ENCODE results near the gene SH3BP2. TPM values are rescaled to one million over a fixed set of nuclear protein-coding genes. Genes with fewer than 3 reads are reported as not detected.

Gene SH3BP2
- polyA plus RNA-seq, 1 donor from 2014 or later = 87.9 TPM

- no peak overlapping the region for H3K27ac ChIP-seq (ENCODE audit: low read length)
- no peaks in the 10 kb centered on the region for H3K27me3 ChIP-seq (ENCODE audit: insufficient read depth, low read depth, low read length)
These were observed 13.0 kb downstream of the SH3BP2 start for GRCh38 chr4:2805712-2806389.

More at GRCh38 chr4:2805712-2806389, 13.0 kb downstream of the SH3BP2 start:
- Histone ChIP-seq H2AFZ (ENCODE audit: low read depth, low read length) (no peak overlapping the region), H3K4me2 (ENCODE audit: low read length) (no peak overlapping the region), H3K79me2 (replicated peaks; ENCODE audit: insufficient read depth, low read length) (no peaks in the 10 kb centered on the region), H4K20me1 (ENCODE audit: insufficient read depth) (no peaks in the 10 kb centered on the region), H3F3A (ENCODE audit: insufficient read depth, low read length, poor library complexity, severe bottlenecking) (no peaks in the 10 kb centered on the region), H3K4me3 (ENCODE audit: low read length) (no peak overlapping the region), H3K9ac (ENCODE audit: low read length) (no peak overlapping the region), H3K9me2 (ENCODE audit: insufficient read depth, low read length) (no peaks in the 10 kb centered on the region), H3K36me3 (ENCODE audit: insufficient read depth, low read length) (no peaks in the 10 kb centered on the region), H3K9me3 (ENCODE audit: low read length) (no peaks in the 10 kb centered on the region)
- no peak for TF ChIP-seq SMC3 (conservative IDR thresholded peaks at IDR 0.05; ENCODE audit: poor library complexity)
- TF ChIP-seq POLR2AphosphoS5 (IDR thresholded peaks at IDR 0.05) = no peak
- TF ChIP-seq, protein P1, sequence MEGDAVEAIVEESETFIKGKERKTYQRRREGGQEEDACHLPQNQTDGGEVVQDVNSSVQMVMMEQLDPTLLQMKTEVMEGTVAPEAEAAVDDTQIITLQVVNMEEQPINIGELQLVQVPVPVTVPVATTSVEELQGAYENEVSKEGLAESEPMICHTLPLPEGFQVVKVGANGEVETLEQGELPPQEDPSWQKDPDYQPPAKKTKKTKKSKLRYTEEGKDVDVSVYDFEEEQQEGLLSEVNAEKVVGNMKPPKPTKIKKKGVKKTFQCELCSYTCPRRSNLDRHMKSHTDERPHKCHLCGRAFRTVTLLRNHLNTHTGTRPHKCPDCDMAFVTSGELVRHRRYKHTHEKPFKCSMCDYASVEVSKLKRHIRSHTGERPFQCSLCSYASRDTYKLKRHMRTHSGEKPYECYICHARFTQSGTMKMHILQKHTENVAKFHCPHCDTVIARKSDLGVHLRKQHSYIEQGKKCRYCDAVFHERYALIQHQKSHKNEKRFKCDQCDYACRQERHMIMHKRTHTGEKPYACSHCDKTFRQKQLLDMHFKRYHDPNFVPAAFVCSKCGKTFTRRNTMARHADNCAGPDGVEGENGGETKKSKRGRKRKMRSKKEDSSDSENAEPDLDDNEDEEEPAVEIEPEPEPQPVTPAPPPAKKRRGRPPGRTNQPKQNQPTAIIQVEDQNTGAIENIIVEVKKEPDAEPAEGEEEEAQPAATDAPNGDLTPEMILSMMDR (IDR thresholded peaks at IDR 0.05; ENCODE audit: poor library complexity, severe bottlenecking) = no peak
- no peak for TF ChIP-seq EZH2 (IDR thresholded peaks at IDR 0.05; ENCODE audit: borderline replicate concordance, insufficient read depth, low read length, poor library complexity, severe bottlenecking)
- no peak for TF ChIP-seq REST (IDR thresholded peaks at IDR 0.05; ENCODE audit: borderline replicate concordance)
- no peak for TF ChIP-seq MXI1 (conservative IDR thresholded peaks at IDR 0.05; ENCODE audit: poor library complexity, severe bottlenecking)
- TF ChIP-seq TAF1 (IDR thresholded peaks at IDR 0.05; ENCODE audit: low read depth) = no peak
- TF ChIP-seq RAD21 (conservative IDR thresholded peaks at IDR 0.05) = no peak
- TF ChIP-seq EP300 (conservative IDR thresholded peaks at IDR 0.05; ENCODE audit: poor library complexity, severe bottlenecking) = no peak

Data from neural cell (in vitro differentiated cells).